Central memory CD8-positive, alpha-beta T cell (primary cell): ENCODE data around the gene WASF2.

Source experiments
- ATAC-seq: fragments of 150-1000 bp; cut with Tn5 transposase; replicated peaks from 2 replicates; pipeline ENCODE4 v1.10.0; 2022; ENCODE audit warnings: mild to moderate bottlenecking, moderate FRiP score, moderate number of reproducible peaks; ENCODE audit not compliant: poor library complexity, severe bottlenecking; ENCODE audit errors: extremely low read depth
- DNase-seq, 2 donors: peaks; one replicate each; pipeline ENCODE4 v3.0.0; 2021; ENCODE audit warnings: low spot score in 2 of 2
- H3K27ac Mint-ChIP-seq: one replicate; pipeline ENCODE4 v1.8.0; 2022; ENCODE audit warnings: low read depth, mild to moderate bottlenecking, moderate library complexity, mixed read lengths
- H3K27me3 Mint-ChIP-seq: one replicate; pipeline ENCODE4 v1.8.0; 2022; ENCODE audit warnings: mixed read lengths
- H3K36me3 Mint-ChIP-seq: one replicate; pipeline ENCODE4 v1.8.0; 2022; ENCODE audit warnings: mild to moderate bottlenecking, moderate library complexity, mixed read lengths; ENCODE audit not compliant: insufficient read depth
- H3K4me1 Mint-ChIP-seq: one replicate; pipeline ENCODE4 v1.8.0; 2022; ENCODE audit warnings: mixed read lengths
- H3K4me3 Mint-ChIP-seq: one replicate; pipeline ENCODE4 v1.8.0; 2022; ENCODE audit warnings: mild to moderate bottlenecking, moderate library complexity, mixed read lengths
- H3K9me3 Mint-ChIP-seq: one replicate; pipeline ENCODE4 v1.8.0; 2022; ENCODE audit warnings: mixed read lengths

The WASF2 gene

DNA sequence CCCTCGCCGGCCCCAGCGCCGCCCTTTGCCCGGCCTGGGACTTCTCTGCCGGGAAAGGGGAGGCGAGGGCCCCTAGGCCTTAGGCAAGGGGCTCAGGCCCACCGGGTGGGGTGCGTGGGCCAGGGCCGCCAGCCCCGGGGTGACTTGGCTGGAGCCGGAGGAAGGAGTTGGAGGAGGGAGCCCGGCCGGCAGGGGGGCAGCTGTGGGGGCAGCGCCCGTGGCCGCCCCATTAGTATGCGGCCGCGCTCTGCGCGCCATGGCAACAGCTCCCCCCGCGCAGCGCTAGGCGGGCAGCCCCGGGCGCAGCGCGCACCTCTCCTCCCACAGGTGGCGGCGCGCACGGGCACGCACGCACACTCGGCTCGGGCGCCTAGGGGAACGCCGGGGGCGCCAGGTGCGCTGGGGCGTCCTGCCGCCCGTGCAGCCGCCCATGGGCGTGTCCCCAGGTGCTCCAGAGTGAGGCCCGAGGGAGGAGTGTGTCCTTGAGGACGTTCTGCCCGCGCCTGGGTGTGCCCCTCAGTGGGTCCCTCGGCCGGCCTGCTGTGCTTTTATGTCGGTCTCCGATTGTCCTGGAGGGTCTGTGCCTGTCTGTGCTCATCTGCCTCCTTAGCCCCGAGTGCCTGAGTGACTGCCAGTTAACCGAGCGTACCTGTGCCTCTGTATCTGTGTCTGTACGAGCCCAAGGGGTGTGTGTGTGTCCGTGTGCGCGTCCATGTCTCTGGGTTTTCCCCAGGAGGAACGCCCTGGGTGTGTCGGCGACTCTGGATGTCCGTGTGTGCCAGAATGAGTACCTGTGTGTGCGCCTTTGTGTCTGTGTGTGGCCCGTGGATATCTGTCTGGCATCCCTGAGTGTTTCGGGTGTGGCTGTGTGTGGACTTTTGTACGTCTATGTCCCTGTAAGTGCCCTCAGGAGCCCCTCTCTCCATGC, 38.2 kb upstream of the WASF2 start:
- Mint-ChIP-seq H3K27ac (no peak overlapping the region), H3K4me3 (peak overlapping the region; percentile 51), H3K27me3 (peaks cover 13% of the 10 kb centered on the region), H3K9me3 (no peaks in the 10 kb centered on the region), H3K4me1 (peaks cover 65% of the 10 kb centered on the region), H3K36me3 (peaks cover 13% of the 10 kb centered on the region)
- DNase-seq = no peak
- ATAC-seq = peak; percentile 67

DNA sequence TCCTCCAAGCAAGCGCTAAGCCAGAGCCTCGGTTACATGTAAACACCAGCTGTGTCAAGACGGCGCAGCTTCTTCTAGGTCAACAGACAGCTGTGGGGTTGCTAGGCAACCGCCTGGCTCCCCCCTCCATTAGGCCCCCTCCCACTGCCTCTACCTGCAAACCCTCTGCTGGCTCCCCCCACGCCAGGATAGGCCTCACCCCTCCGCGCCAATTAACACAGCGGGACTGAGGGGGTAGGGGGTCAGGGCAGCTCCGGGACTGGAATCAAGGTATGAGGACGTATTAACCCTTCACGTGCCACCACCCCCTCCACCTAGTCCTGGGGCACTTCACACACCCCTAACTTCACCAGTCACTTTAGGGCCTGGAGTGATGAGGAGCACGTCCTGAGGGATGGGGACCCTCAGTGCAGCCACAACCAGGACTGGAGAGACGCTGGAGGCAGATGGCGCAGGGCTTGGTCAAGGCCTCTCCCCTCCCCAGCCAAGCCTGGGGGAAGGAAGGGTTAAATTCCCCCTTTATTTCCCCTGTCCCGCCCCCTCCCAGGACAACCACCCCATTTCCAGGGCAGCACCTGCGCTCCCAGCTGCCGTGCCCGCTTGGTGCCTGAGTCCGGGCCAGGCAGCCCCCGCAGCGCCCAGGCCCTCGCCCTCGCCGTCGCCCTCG, 37.4 kb upstream of the WASF2 start:
- Mint-ChIP-seq H3K9me3 (no peaks in the 10 kb centered on the region), H3K27ac (no peak overlapping the region), H3K36me3 (peaks cover 19% of the 10 kb centered on the region), H3K4me1 (peaks cover 65% of the 10 kb centered on the region), H3K27me3 (peaks cover 13% of the 10 kb centered on the region), H3K4me3 (no peak overlapping the region)
- no peak for ATAC-seq
- no peak for DNase-seq

DNA sequence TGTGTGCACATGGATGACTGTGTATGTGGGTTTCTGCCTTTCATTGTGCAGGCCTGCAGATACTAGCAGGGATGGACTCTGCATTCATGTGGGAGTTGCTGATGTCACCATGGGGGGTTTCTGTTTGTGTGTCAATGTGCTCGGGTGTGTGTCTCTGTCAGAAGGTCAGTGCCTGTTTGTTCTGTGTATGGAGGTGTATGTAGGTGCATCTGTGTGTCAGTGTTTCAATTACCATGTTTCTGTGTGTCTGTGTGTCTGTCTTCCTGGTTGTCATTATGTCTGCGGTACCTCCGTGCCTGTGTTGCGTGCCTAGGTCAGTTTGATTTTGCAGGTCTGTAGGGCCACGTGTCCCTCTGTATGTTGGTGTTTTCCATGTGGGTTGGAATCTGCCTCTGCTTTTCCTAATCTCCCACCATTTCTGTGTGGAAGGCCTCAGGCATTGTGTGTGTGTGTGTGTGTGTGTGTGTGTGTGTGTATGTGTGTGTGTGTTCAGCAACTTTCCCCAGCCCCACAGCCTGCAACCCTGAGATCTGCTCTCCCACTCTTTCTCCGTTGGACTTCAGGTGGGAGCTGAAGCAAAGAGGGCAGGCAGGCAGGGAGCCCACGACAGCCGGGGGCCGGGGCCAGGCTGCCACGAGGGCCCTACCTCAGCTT, 36.7 kb upstream of the WASF2 start:
- peaks cover 13% of the 10 kb centered on the region for H3K27me3 Mint-ChIP-seq
- peak overlapping the region; percentile 19 for H3K4me3 Mint-ChIP-seq
- DNase-seq (no peak), ATAC-seq (no peak)
- peaks cover 65% of the 10 kb centered on the region for H3K4me1 Mint-ChIP-seq
- peaks cover 21% of the 10 kb centered on the region for H3K36me3 Mint-ChIP-seq
- peak overlapping the region; percentile 66 for H3K27ac Mint-ChIP-seq
- H3K9me3 Mint-ChIP-seq = no peaks in the 10 kb centered on the region

DNA sequence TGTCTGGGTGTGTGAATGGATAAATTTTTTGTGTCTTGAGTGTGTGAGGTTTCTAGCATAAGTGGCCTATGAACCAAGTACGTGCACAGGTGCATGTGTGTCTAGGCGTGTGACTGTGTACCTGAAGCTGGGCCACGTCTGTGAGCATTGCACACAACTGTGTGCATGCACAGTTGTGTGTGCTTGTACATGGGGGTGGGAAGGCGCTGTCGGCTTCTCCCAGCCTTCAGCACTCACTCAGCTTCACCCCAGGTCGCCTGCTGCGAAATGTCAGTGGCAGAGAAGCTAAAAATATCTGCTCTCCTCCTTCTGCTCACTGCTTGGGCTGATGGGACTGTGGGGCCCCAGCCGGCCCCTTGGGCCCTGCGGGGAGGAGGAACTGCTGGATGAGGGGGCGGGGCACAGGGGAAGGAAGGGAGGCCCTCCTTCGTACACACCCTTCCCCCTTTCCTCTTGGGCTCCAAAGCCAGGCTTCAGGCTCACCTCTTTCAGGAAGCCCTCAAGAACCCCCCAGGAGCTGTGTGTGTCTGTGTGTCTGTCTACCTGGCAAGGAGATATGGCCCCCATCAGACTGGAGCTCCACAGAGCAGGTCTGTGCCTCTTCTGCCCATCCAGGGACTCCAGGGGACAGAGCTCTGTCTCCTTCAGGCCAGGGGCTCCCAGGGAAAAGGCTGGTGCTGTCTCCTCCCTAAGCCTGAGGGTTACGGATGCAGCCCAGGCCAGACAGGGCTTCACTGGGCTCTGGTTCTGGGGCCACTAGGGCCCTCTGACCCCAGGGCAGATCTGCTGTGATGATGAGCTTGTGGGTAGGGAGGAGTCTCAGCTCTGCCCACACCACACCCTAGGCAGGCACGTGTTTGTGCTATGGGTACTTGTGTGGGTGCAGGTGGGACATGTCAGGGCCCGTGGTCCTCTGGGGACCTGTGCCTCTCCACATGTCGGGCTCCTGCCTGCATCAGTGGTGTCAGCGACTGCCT, 35.6 kb upstream of the WASF2 start:
- Mint-ChIP-seq H3K27ac (peak overlapping the region; percentile 66), H3K36me3 (peaks cover 23% of the 10 kb centered on the region), H3K4me3 (peak overlapping the region; percentile 19), H3K27me3 (peaks cover 13% of the 10 kb centered on the region), H3K4me1 (peaks cover 76% of the 10 kb centered on the region), H3K9me3 (no peaks in the 10 kb centered on the region)
- no peak for DNase-seq
- no peak for ATAC-seq

DNA sequence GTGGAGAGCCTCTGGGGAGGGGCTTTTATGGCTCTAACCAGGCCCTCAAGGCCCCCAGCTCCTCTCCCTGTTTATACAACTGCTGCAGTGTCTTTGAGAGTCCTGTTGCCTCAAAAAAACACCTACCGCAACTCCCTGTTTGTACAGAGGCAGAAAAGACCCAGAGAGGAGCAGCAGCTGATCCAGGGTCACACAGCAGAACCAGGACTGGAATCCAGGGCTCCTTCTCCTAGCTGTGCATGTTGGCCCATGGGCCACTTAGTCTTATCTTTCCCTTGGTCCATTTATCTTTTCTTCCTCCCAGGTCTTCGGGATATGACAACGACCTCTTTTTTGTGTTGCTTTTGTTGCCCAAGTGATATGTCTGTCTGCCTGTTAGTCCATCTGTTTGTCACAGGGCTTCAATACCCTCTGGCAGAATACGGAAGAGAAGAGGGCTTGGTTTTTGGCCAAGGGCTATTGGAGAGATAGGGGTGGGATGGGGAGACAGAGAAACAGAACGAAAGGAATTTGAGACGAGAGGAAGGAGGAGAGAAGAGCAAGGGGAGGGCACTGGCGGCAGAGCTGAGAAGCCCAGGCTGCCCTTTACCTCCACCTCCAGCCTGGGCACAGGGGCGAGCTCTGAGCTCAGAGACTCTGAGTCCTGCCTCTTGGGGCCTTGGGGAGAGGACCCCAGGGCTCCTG, 33.5 kb upstream of the WASF2 start:
- Mint-ChIP-seq H3K36me3 (peaks cover 20% of the 10 kb centered on the region), H3K4me1 (peaks cover 69% of the 10 kb centered on the region), H3K27me3 (no peaks in the 10 kb centered on the region), H3K4me3 (peak overlapping the region; percentile 87), H3K27ac (peak overlapping the region; percentile 83), H3K9me3 (no peaks in the 10 kb centered on the region)
- DNase-seq (no peak), ATAC-seq (no peak)

DNA sequence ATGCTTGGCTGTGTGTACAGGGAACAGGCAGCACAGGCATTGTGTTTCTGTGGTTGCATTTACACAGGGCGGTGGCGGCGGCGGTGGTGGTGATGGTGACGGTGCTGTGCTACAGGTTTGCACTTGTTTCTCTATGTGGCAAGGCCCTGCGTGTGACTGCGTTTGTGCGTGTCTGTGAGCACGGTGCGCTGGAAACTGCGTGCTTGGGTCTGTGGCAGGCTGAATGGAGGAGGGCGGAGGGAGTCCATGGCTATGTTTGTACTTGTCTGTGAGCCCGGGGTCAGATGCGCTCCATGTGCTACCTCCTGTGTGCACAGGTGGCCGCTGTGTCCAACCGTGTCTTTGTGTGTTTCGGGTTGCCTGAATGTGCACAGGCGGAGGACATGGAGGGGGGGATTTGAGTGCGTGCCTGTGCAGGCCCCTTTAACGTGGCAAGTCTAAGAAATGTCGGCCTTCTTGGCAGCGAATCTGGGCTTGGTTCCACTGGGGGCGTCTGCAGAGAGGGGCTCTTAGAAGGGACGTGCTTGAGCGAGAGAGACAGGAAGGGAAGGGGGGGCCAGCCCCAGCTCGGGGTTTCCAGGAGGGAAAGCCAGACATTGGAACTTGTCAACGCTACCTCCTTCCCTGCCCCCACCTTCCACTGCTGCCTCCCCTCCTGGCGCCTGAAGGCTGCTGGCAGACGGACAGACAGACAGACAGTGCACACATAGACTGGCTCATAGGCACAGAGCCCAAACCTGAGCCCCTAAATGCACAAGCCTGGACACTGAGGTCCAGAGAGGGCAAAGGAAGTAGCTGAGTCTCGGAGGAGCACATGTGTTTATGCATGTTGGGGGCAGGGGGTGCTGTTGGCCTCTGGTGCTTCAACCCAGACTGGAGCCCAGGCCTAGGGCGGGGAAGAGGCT, 32.7 kb upstream of the WASF2 start:
- peaks cover 67% of the 10 kb centered on the region for H3K4me1 Mint-ChIP-seq
- no peaks in the 10 kb centered on the region for H3K9me3 Mint-ChIP-seq
- DNase-seq = peak; percentile 50 to 59
- H3K27me3 Mint-ChIP-seq = no peaks in the 10 kb centered on the region
- peak overlapping the region; percentile 83 for H3K27ac Mint-ChIP-seq
- peaks cover 20% of the 10 kb centered on the region for H3K36me3 Mint-ChIP-seq
- peak; percentile 66 for ATAC-seq
- H3K4me3 Mint-ChIP-seq = peak overlapping the region; percentile 87

DNA sequence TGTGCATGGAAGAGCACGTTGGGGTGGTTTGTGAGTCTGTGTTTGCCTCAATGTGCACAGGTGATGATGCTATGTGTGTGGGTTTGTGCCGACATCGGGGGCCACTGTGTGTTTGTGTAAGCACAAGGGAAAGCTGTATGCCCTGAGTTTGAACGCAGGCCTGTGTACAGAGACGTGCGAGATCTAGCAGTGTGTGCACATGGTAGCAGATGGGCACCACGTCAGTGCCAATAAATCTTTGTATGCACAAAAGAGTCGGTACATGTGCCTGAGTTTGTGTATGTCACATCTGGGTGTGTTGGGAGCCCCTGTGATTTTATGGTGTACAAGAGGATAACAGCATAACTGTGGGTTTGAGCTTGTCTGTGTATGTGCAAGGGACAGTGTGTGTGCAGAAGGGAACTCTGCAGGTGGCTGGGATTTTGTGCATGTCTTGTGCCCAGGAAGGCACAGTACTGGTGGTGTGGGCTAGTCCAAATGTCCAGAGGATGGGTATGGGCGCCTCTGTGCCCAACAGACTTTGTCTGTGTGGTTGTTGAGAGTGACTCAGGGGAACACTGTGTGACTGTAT, 32.0 kb upstream of the WASF2 start:
- H3K4me1 Mint-ChIP-seq = peaks cover 66% of the 10 kb centered on the region
- no peaks in the 10 kb centered on the region for H3K27me3 Mint-ChIP-seq
- no peak for DNase-seq
- peak overlapping the region; percentile 83 for H3K27ac Mint-ChIP-seq
- peak; percentile 8 for ATAC-seq
- peaks cover 17% of the 10 kb centered on the region for H3K36me3 Mint-ChIP-seq
- H3K4me3 Mint-ChIP-seq = peak overlapping the region; percentile 87
- H3K9me3 Mint-ChIP-seq = no peaks in the 10 kb centered on the region

DNA sequence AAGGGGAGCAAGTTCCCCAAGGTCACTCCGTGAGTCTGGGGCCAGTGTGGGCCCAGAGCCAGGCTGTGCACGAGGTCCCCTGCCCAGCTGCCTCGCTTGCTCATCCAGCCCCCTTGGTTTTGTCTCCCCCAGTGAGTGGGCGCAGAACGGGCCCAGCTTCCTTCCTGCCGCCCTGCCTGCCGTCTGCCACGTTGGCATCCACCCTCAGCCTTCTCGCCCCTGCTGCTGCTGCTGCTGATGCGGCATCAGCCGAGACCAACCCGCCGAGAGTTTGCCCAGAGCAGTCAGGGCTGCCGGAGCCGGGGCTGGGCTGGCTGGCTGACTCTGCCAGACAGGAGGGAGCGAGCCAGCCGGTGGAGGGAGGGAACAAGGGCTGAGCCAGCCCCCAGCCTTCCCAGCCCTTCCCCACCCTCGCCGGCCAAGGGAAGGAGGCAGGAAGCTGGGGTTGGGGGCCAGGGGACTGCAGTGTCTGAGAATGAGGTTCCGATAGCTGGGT, 31.4 kb upstream of the WASF2 start:
- ATAC-seq (peak; percentile 62), DNase-seq (peak in 1 of 2 donors; percentile 58)
- Mint-ChIP-seq H3K4me3 (peak overlapping the region; percentile 87), H3K36me3 (peaks cover 12% of the 10 kb centered on the region), H3K27ac (peak overlapping the region; percentile 83), H3K9me3 (no peaks in the 10 kb centered on the region), H3K4me1 (peaks cover 61% of the 10 kb centered on the region), H3K27me3 (no peaks in the 10 kb centered on the region)

DNA sequence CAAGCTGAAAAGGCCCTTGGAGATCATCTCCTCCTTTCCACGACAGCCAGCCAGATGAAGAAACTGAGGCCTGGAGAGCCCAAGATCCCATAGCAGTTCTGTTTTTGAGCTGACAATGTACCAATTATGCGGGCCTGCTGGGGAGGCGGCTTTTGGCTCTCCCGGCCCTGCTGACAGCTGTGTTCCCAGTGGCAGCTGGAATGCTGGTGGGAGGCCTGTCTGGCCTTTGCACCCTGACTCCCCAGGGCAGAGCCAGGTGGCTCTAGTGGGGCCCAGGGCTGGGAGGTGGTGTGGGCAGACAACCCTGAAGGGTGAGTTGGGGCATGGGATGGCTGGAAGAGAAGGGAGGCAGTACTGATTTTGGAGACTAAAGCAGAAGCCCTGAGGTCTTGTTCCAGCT, 30.7 kb upstream of the WASF2 start:
- Mint-ChIP-seq H3K27ac (peak overlapping the region; percentile 83), H3K36me3 (peaks cover 12% of the 10 kb centered on the region), H3K9me3 (no peaks in the 10 kb centered on the region), H3K4me3 (no peak overlapping the region), H3K27me3 (no peaks in the 10 kb centered on the region), H3K4me1 (peaks cover 54% of the 10 kb centered on the region)
- no peak for DNase-seq
- ATAC-seq = no peak

DNA sequence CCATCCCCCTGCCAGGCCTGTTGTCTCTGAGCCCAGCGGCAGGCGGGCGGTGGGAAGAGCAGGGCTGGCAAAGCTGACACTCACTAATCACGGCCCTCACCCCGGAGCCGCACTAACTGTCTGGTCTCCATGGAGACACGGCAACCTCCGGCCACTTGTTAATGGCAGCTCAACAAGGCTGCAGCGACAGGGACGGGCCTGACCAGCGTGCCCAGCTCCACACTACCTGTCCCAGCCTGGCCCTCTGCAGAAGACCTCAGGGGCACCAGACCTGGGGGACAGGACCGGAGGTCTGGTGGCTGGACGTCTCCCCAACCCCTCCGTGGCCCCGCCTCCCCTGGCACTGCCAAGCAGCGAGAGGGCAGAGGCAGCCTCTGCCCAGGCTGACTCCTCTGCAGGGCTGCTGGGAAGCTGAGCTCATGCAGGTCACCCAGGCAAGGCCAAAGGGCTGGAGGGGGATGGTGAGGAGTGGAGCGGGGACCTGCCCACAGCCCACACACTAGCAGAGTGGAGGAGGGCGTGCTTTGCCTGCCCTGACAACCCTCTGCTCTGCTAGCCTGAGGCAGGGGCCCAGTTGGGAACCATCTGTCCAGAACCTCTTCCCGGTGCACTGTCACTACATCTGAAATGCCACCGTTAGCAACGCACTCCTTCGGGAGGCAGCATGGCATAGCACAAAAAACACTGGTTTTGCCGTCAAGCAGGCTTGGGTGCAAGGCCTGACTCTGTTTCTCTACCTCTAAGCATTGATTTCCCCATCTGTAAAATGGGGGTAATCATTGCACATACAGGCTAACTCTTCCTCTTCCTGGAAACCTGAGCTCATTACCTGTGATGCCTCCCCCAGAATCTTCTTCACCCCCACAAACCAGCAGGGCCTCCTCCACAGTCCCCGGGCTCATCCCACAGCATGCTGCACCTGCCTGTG, 29.6 kb upstream of the WASF2 start:
- ATAC-seq (no peak), DNase-seq (no peak)
- Mint-ChIP-seq H3K4me3 (no peak overlapping the region), H3K9me3 (no peaks in the 10 kb centered on the region), H3K36me3 (peaks cover 12% of the 10 kb centered on the region), H3K27me3 (no peaks in the 10 kb centered on the region), H3K27ac (no peak overlapping the region), H3K4me1 (peaks cover 45% of the 10 kb centered on the region)
